H1 (cell line): ENCODE data around the gene OR2M4. TPM values are rescaled to one million over a fixed set of nuclear protein-coding genes. Genes with fewer than 3 reads are reported as not detected.

Source experiments
- CTCF ChIA-PET: fragments of 300-600 bp; sonication (Branson Sonifier 250); formaldehyde crosslinking; loops from one replicate; lab custom pipeline; 2021; ENCODE audit not compliant: partially characterized antibody; lab: Charles Lee
- POLR2A ChIA-PET: fragments of 300-600 bp; sonication (Branson Sonifier 250); formaldehyde crosslinking; loops from one replicate; lab custom pipeline; 2021; ENCODE audit warnings: inconsistent platforms; ENCODE audit not compliant: partially characterized antibody; lab: Charles Lee
- DNase-seq, 2 experiments: peaks; one replicate each; pipeline versions ENCODE4 v3.0.0 to v3.0.0-alpha.2; 2010 to 2022; ENCODE audit warnings: low spot score in 2 of 2, low read depth in 1 of 2, mixed read lengths in 1 of 2
- FAIRE-seq: peaks from 2 replicates; lab custom pipeline; 2011; peaks lifted over from hg19 to GRCh38; lab: Jason Lieb, UNC
- H2AFZ ChIP-seq: 2 replicates; pipeline ENCODE4 v1.8.1; 2012; ENCODE audit warnings: low read length, inconsistent platforms
- H2AK5ac ChIP-seq: 2 replicates; pipeline ENCODE4 v1.6.1; 2013; ENCODE audit warnings: low read depth, low read length
- H2BK120ac ChIP-seq: replicated peaks from 2 replicates; pipeline ENCODE3; 2013; ENCODE audit warnings: low read depth, low read length, inconsistent platforms
- H2BK12ac ChIP-seq: 2 replicates; pipeline ENCODE4 v1.6.1; 2013; ENCODE audit warnings: low read depth, low read length
- H2BK15ac ChIP-seq: 2 replicates; pipeline ENCODE4 v1.6.1; 2013; ENCODE audit warnings: low read length
- H2BK20ac ChIP-seq: 2 replicates; pipeline ENCODE4 v1.6.1; 2013; ENCODE audit warnings: low read length
- H2BK5ac ChIP-seq: 2 replicates; pipeline ENCODE4 v1.6.1; 2013; ENCODE audit warnings: low read depth, low read length
- H3K14ac ChIP-seq: 2 replicates; pipeline ENCODE4 v1.6.1; 2013; ENCODE audit warnings: inconsistent platforms; ENCODE audit not compliant: insufficient read length
- H3K18ac ChIP-seq: 2 replicates; pipeline ENCODE4 v1.6.1; 2013; ENCODE audit warnings: low read length; ENCODE audit errors: extremely low read depth
- H3K23ac ChIP-seq: 2 replicates; pipeline ENCODE4 v1.6.1; 2013; ENCODE audit warnings: inconsistent platforms; ENCODE audit not compliant: insufficient read length
- H3K23me2 ChIP-seq: 2 replicates; pipeline ENCODE4 v1.6.1; 2013; ENCODE audit warnings: low read depth, low read length
- H3K27ac ChIP-seq: 2 replicates; pipeline ENCODE4 v1.6.1; 2011; ENCODE audit warnings: low read depth, low read length, inconsistent platforms
- H3K27me3 ChIP-seq, 4 experiments: replicated peaks in 1 of 4; 1 replicate in 1 of 4; 2 replicates in 3 of 4; pipeline versions ENCODE4 v1.6.1 to v1.8.1; 2011 to 2013; ENCODE audit warnings: low read length in 3 of 4, mild to moderate bottlenecking in 3 of 4, inconsistent platforms in 2 of 4, mixed read lengths in 2 of 4, moderate library complexity in 1 of 4; ENCODE audit not compliant: control insufficient read depth in 3 of 4, insufficient read depth in 3 of 4; ENCODE audit errors: extremely low read depth in 1 of 4
- H3K36me3 ChIP-seq, 4 experiments: 2 replicates each; pipeline versions ENCODE4 v1.6.1 to v1.8.1; 2011 to 2013; ENCODE audit warnings: mild to moderate bottlenecking in 4 of 4, low read length in 3 of 4, moderate library complexity in 2 of 4, control low read depth in 1 of 4, inconsistent platforms in 1 of 4; ENCODE audit not compliant: insufficient read depth in 4 of 4, control insufficient read depth in 2 of 4
- H3K4ac ChIP-seq: replicated peaks from 2 replicates; pipeline ENCODE3; 2013; ENCODE audit warnings: low read length, low read depth, mixed read lengths, inconsistent platforms; ENCODE audit not compliant: insufficient read length
- H3K4me1 ChIP-seq, 4 experiments: replicated peaks in 1 of 4; 1 replicate in 1 of 4; 2 replicates in 3 of 4; pipeline versions ENCODE4 v1.6.1 to v1.8.1; 2011 to 2013; ENCODE audit warnings: low read length in 3 of 4, inconsistent platforms in 2 of 4, mixed read lengths in 1 of 4; ENCODE audit not compliant: insufficient read depth in 4 of 4, control insufficient read depth in 3 of 4
- H3K4me2 ChIP-seq, 2 experiments: 2 replicates each; pipeline versions ENCODE4 v1.6.1 to v1.8.1; 2011 to 2013; ENCODE audit warnings: low read depth in 2 of 2, low read length in 2 of 2, control low read depth in 1 of 2, inconsistent platforms in 1 of 2, mild to moderate bottlenecking in 1 of 2; ENCODE audit not compliant: insufficient read depth in 1 of 2
- H3K4me3 ChIP-seq, 4 experiments: fragments of 200-600, 300-600 bp in 1 of 4; sonication (generic), shearing (Covaris generic), sonication (Bioruptor Twin) in 1 of 4; 2 replicates each; pipeline versions ENCODE4 v1.5.1 to v1.8.1; 2011 to 2016; ENCODE audit warnings: low read length in 4 of 4, low read depth in 3 of 4, control low read depth in 2 of 4, inconsistent platforms in 2 of 4, mild to moderate bottlenecking in 2 of 4, mixed read lengths in 1 of 4, moderate library complexity in 1 of 4; ENCODE audit not compliant: insufficient read depth in 2 of 4; ENCODE audit errors: extremely low read depth in 1 of 4
- H3K56ac ChIP-seq: replicated peaks from 2 replicates; pipeline ENCODE3; 2013; ENCODE audit warnings: low read depth, mild to moderate bottlenecking, mixed read lengths, low read length, inconsistent platforms; ENCODE audit not compliant: insufficient read length
- H3K79me1 ChIP-seq: 2 replicates; pipeline ENCODE4 v1.6.1; 2013; ENCODE audit warnings: low read depth, low read length, control low read depth
- H3K79me2 ChIP-seq, 2 experiments: 2 replicates each; pipeline versions ENCODE4 v1.6.1 to v1.8.1; 2012 to 2013; ENCODE audit warnings: low read length in 2 of 2, mild to moderate bottlenecking in 2 of 2, inconsistent platforms in 1 of 2; ENCODE audit not compliant: insufficient read depth in 2 of 2, control insufficient read depth in 1 of 2
- H3K9ac ChIP-seq, 4 experiments: replicated peaks in 1 of 4; 1 replicate in 1 of 4; 2 replicates in 3 of 4; pipeline versions ENCODE4 v1.6.1 to v1.8.1; 2011 to 2013; ENCODE audit warnings: low read depth in 3 of 4, low read length in 3 of 4, control low read depth in 2 of 4, mild to moderate bottlenecking in 2 of 4, moderate library complexity in 2 of 4, inconsistent platforms in 1 of 4; ENCODE audit errors: extremely low read depth in 1 of 4
- H3K9me3 ChIP-seq, 2 experiments: 2 replicates each; pipeline versions ENCODE4 v1.6.1 to v1.8.1; 2012 to 2013; ENCODE audit warnings: mild to moderate bottlenecking in 2 of 2, moderate library complexity in 2 of 2, control low read depth in 1 of 2, inconsistent platforms in 1 of 2, low read depth in 1 of 2, low read length in 1 of 2, mixed read lengths in 1 of 2; ENCODE audit not compliant: insufficient read depth in 2 of 2
- H4K20me1 ChIP-seq, 2 experiments: replicated peaks in 1 of 2; 2 replicates each; pipeline versions ENCODE3 to v1.8.1; 2011 to 2013; ENCODE audit warnings: inconsistent platforms in 2 of 2, low read length in 2 of 2, mild to moderate bottlenecking in 1 of 2; ENCODE audit not compliant: insufficient read depth in 2 of 2, control insufficient read depth in 1 of 2
- H4K5ac ChIP-seq: 2 replicates; pipeline ENCODE4 v1.6.1; 2013; ENCODE audit warnings: low read length, low read depth, mixed read lengths, inconsistent platforms; ENCODE audit not compliant: insufficient read length
- H4K8ac ChIP-seq: 2 replicates; pipeline ENCODE4 v1.8.0; 2013; ENCODE audit warnings: mild to moderate bottlenecking, moderate library complexity, low read length, inconsistent platforms; ENCODE audit not compliant: insufficient read depth; ENCODE audit errors: extremely low read depth
- H4K91ac ChIP-seq: replicated peaks from 2 replicates; pipeline ENCODE3; 2013; ENCODE audit warnings: low read length, mixed read lengths, inconsistent platforms; ENCODE audit not compliant: insufficient read length
- BRCA1 ChIP-seq: IDR thresholded peaks from 2 replicates; pipeline ENCODE4 v1.6.1; 2012; ENCODE audit warnings: low read depth, low read length, improper control_type of control experiment
- EZH2 ChIP-seq: fragments of 200-600 bp; sonication (generic); IDR thresholded peaks from 2 replicates; pipeline ENCODE4 v1.7.1; 2012; ENCODE audit warnings: low read depth, mild to moderate bottlenecking, moderate library complexity, low read length, inconsistent platforms; ENCODE audit not compliant: severe bottlenecking
- PHF8 ChIP-seq: fragments of 200-600 bp; sonication (generic); conservative IDR thresholded peaks from 2 replicates; pipeline ENCODE4 v1.7.1; 2012; ENCODE audit warnings: low read depth, mild to moderate bottlenecking, inconsistent platforms, low read length, moderate library complexity
- WGBS, 2 experiments: shearing (Covaris generic) in 1 of 2; methylation state at CpG; one replicate each; pipeline versions ENCODE4 v1.1.6 to v1.1.7; 2013 to 2015; ENCODE audit warnings: low lambda C conversion rate in 2 of 2, mixed read lengths in 2 of 2, inconsistent platforms in 1 of 2, low coverage in 1 of 2, missing lambda C conversion rate in 1 of 2; ENCODE audit not compliant: insufficient replicate concordance in 2 of 2, insufficient coverage in 1 of 2, insufficient read length in 1 of 2; ENCODE audit errors: extremely low coverage in 1 of 2, missing lambda C conversion rate in 1 of 2; 5-methylcytosine and 5-hydroxymethylcytosine counted together
- polyA plus RNA-seq, 7 experiments: library from polyadenylated mRNA; depleted of rRNA in 3 of 7; stranded (reverse) in 5 of 7; unstranded in 2 of 7; fragments of >200 nt in 5 of 7; fragments of 200-250 nt in 2 of 7; gene quantifications; 1 replicate in 5 of 7; 2 replicates in 1 of 7; 4 replicates in 1 of 7; pipeline versions ENCODE4 v1.2.1 to v1.2.3, GENCODE V29; 2011 to 2013; ENCODE audit warnings: missing spikeins in 2 of 7, mixed read lengths in 2 of 7
- total RNA-seq: library from RNA; stranded (reverse); fragmentation: NEBNext Ultra II Directional; extraction: Animal tissue kit (Norgen Biotek cat#: 25700); gene quantifications from 2 replicates; pipeline ENCODE4 v1.2.1, GENCODE V29; 2021

Gene OR2M4
- total and polyA plus RNA-seq, 2 of the 8 experiments (the other 6 are each of a cell fraction or from before 2014, with no cell fraction given) = not detected

DNA sequence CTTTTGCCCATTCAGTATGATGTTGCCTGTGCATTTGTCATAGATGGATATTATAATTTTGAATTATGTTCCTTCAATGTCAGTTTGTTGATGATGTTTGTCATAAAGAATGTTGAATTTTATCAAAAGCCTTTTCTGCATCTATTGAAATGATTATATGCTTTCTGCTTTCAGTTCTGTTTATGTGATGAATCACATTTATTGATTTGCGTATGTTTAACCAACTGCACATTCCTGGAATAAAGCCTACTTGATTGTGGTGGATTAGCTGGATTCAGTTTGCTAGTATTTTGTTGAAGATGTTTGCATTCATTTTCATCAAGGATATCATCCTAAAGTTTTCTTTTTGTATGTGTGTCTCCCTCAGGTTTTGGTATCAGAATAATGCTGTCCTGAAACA, 5.7 kb upstream of the OR2M4 start:
- CTCF ChIA-PET = interaction anchor here (1.2 kb wide), 1 partner anchor 18 kb away, joined by 4 read pairs; no protein-coding TSS in a partner anchor
- FAIRE-seq (no peak), DNase-seq (no peak)
- no peak overlapping the region for H2AK5ac ChIP-seq
- H3K27me3 ChIP-seq = no peaks in the 10 kb centered on the region
- H2BK5ac ChIP-seq = no peak overlapping the region
- 94% methylated on average over 1 of the region's 1 CpG; no CpG with 5 or more reads in 1 of the 2 experiments for WGBS, 2 experiments
- H3K27ac ChIP-seq = no peak overlapping the region
- H4K91ac ChIP-seq = no peak overlapping the region
- H3K23me2 ChIP-seq = no peaks in the 10 kb centered on the region
- no peak overlapping the region for H3K14ac ChIP-seq
- H2BK120ac ChIP-seq = no peak overlapping the region
- H3K36me3 ChIP-seq = no peaks in the 10 kb centered on the region
- H4K8ac ChIP-seq = no peak overlapping the region
- no peaks in the 10 kb centered on the region for H4K20me1 ChIP-seq
- no peaks in the 10 kb centered on the region for H3K79me1 ChIP-seq
- no peak overlapping the region for H3K9ac ChIP-seq
- no peak overlapping the region for H3K18ac ChIP-seq
- H3K23ac ChIP-seq = no peak overlapping the region
- H2BK20ac ChIP-seq = no peak overlapping the region
- no peaks in the 10 kb centered on the region for H3K79me2 ChIP-seq
- no peak overlapping the region for H4K5ac ChIP-seq
- no peak overlapping the region for H2BK12ac ChIP-seq
- H3K4me1 ChIP-seq = no peaks in the 10 kb centered on the region
- H3K4me2 ChIP-seq = no peak overlapping the region
- POLR2A ChIA-PET = no interaction called here
- H3K9me3 ChIP-seq = peaks cover 63 to 65% of the 10 kb centered on the region in 2 experiments
- H2BK15ac ChIP-seq = no peak overlapping the region
- no peak overlapping the region for H3K4me3 ChIP-seq
- no peak overlapping the region for H3K4ac ChIP-seq
- H2AFZ ChIP-seq = no peak overlapping the region
- TF ChIP-seq EZH2 (no peak), PHF8 (no peak), BRCA1 (no peak)
- H3K56ac ChIP-seq = no peak overlapping the region
